NOMO-1 (cell line): Measurements from ENCODE around the gene INS.
"Not testable (repeated sequence)": the region's sequence is repeated elsewhere in the genome, so short reads cannot be mapped to it uniquely, and the experiment has no call there.

Experiments used
- DNase-seq, 2 experiments: peaks; one replicate each; lab custom pipeline; 2025; ENCODE audit not compliant: unreplicated experiment in 2 of 2; lab: John Stamatoyannopoulos, UW

Gene INS

GRCh38 chr11:2182692-2183474, 21.9 kb upstream of the INS start:
- no peak for DNase-seq

- no peak for DNase-seq
Observed at GRCh38 chr11:2182075-2182474, 21.1 kb upstream of the INS start.

- DNase-seq = no peak
Observed at GRCh38 chr11:2180789-2181370, 19.9 kb upstream of the INS start.

DNA sequence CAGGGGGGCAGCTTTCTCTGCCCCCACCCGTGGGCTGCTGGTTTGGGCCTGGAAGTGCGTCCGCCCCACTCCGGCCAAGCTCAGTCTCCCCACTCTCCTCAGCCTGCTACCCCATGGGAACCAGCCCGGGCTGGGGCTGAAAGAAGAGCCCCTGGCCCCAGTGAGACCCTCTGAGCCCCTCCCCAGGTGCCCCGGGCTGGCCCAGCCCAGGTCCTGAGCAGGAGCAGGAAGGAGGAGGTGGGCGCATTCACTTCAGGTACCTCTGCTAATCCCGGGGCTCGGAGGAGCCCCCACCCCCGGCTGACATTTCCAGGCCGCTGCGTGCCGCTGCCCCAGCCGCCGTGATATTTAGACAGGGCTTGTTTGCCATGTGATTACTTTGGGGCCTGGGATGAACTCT, 19.3 kb upstream of the INS start:
- no peak for DNase-seq

GRCh38 chr11:2179516-2179915, 18.5 kb upstream of the INS start:
- DNase-seq = no peak

GRCh38 chr11:2178906-2179494, 18.0 kb upstream of the INS start:
- DNase-seq = no peak

DNA sequence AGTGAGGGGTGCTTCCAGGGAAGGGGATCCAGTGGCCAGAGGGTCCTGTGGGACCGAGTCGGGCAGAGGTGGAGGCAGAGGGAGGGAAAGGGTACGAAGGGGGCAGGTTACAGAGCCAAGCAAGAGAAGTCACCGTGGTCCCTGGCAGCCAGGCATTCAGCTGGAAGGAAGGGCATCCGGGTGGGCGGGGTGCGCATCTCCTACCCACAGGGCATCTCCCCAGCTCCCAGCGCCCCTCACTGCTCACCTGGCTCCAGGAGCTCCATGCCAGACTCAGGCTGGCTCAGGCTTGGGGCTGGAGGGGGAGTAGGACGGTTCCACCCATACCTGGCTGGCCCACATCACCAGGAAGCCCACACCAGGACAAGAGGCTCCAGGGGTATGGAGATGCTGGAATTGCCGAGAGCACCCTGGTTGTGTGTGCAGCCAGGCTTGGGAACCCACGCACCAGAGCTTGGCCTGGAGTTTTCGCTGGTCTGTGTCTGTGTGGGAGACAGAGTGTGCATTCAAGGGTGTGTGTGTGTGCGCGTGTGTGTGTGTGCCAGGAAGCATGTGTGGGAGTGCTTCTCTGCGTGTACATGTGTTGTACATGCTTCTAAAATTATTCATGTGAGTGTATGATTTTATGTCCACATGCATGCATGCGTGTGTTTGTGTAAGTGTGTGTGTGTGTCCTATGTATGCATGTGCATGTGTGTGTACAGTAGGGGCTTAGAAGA, 17.2 kb upstream of the INS start:
- not testable (repeated sequence) for DNase-seq

GRCh38 chr11:2177076-2177475, 16.1 kb upstream of the INS start:
- no peak for DNase-seq

- DNase-seq = no peak
Observed at GRCh38 chr11:2176389-2176900, 15.4 kb upstream of the INS start.

DNA sequence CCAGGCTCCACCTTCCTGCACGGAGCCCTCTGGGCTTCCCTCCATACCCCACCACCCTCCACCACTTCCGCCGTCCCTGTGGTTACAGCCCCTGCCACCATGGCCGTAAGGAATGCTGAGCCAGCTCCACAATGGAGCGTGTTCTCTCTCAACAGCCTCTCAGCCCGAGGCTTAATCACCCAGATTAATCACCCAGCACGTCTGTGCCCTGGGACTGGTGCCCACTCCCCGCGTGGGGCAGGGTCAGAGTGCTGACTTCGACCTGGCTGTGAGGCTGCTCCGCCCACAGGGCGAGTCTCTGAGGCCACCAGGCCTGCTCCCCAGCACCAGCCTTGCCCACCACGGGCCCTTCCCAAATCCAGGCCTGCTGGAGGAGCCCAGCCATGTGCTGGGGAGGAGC, 14.7 kb upstream of the INS start:
- DNase-seq = no peak

- DNase-seq = no peak
Observed at GRCh38 chr11:2174361-2174760, 13.4 kb upstream of the INS start.

GRCh38 chr11:2173761-2174160, 12.8 kb upstream of the INS start:
- no peak for DNase-seq

DNA sequence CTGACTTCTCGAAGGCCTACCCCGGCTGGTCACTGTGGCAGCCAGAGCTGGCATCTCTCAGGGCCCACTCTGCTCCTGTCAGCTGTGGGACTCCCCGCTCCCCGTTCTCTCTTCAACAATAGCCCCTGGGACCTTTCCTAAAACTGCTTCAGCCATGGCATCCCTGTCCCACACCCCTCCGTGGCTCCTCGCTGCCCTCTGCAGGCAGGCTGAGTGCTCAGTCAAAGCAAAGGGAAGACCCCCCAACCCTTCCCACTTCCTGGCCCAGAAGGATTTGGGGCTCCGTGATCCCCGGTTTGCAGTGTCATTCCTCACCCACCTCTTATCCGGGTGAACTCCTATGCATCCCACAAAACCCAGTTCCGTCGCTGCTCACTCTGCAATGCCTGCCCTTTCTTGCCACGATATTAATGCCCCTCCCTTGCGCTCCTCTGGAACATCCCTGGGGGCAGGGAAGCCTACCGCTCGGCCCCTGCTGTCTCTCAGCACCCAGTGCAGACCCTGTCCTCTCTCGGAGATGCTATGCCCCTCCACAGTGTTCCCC, 12.2 kb upstream of the INS start:
- no peak for DNase-seq

DNA sequence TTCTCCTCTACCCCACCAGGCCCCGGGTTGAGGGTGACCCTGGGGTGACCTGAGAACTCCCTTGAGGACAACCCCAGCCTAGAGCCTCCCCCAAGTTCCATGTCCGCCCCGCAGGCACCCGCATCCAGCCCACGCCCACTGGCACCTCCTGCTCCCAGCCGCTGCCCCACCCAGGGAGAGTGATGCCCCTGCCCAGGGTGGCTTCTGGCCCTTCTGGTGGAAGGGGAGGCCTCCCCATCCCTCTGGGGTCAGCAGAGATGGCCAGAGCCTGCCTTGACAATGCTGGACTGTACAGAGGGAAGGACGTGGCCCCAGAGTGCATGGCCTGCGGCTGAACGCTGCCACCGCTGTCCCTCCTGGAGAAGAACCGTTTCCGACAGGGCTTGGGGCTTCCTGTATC, 11.7 kb upstream of the INS start:
- no peak for DNase-seq

DNA sequence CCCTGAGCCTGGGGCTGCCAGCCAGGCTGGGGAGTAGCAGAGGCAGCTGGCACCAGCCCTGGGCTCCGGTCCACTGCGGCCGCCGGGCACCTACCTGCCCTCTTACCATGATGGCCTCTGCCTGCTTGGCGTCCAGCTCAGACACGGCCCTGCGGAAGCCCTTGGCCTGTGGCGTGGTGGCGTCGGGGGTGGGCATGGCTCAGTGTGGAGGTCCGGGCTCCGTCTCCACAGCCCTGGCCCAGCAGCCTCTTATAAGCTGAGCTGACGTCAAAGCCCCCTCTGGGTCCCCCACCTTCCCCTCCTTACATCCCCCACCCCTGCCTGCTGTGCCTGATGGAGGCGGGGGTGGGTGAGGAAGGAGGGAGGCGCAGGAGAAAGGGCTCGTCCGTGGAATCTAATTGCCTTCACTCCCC, 10.6 kb upstream of the INS start, which contains the start of gene TH:
TH (minus strand) TSS at position 225 of the 413 bp plus-strand sequence; CDS start at position 196, 29 bp downstream.
- DNase-seq = no peak

GRCh38 chr11:2169626-2170570, 8.9 kb upstream of the INS start:
- no peak for DNase-seq

DNA sequence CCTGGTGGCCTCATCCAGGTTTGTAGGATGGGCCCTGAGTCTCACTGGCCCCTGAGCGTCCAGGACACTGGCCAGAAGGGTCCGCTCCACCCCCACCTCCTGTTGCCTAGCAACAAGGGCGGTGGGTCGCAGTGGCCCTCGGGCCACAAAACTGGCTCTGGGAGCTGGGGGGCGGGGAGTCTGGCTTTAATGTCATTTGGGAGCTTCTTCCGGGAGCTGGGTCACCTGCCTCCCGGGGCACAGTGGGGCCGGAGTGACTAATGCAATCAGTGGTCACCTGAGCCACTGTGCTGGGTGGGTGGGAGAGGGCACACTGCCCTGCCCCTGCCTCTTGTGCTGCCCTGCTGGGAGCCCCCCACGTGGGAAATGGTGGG, 8.0 kb upstream of the INS start:
- DNase-seq = no peak

DNA sequence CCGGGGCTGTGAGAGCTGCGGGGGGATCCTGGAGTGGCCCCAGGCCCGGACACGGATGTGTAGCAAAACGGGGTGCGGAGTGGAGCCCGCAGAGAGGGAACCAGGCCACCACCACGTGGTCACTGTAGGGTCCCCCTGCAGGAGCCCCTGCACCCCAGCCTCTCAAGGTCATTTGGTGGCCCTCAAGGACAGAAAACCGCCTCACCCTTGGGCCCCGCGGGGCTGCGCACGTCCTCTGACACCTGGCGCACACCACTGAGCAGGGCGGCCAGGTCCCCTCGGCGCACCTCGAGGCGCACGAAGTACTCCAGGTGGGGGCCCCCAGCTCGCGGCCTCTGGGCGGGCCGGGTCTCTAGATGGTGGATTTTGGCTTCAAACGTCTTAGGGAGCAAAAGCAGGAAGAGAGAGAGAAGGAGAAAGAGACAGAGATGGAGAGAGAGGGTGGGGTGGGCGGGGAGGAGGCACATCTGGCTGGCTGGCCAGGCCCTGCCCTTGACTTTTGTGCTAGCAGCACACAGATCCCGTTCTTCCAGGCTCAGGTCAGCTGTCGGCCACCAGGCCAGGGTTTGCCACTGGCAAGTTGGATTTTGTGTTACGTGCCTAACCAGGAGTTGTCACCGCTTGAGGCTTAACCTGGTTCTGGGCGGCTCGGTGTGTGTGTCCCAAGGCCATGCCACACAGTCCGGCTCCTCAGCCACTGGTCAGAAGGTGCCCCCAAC, 7.4 kb upstream of the INS start:
- no peak for DNase-seq
